Karpas-422 (cell line): Measurements from ENCODE around the gene DPYD. TPM values are rescaled to one million over a fixed set of nuclear protein-coding genes. Genes with fewer than 3 reads are reported as not detected.

Experiments used
- DNase-seq: peaks from one replicate; pipeline ENCODE4 v3.0.0-alpha.2; 2015
- H2AFZ ChIP-seq: fragments of 200-600 bp; sonication (generic); 2 replicates; pipeline ENCODE4 v1.6.1; 2014; ENCODE audit warnings: antibody characterized with exemption, low read length, mixed read lengths
- H3K27ac ChIP-seq: fragments of 200-600 bp; sonication (generic); 2 replicates; pipeline ENCODE4 v1.5.1; 2014; ENCODE audit warnings: mild to moderate bottlenecking, low read length, moderate library complexity
- H3K27me3 ChIP-seq: fragments of 200-600 bp; sonication (generic); 2 replicates; pipeline ENCODE4 v1.6.1; 2014; ENCODE audit warnings: low read length, mixed read lengths
- H3K36me3 ChIP-seq: fragments of 200-600 bp; sonication (generic); 2 replicates; pipeline ENCODE4 v1.6.1; 2014; ENCODE audit warnings: low read length, mixed read lengths; ENCODE audit not compliant: insufficient read depth
- H3K4me1 ChIP-seq: fragments of 200-600 bp; sonication (generic); 2 replicates; pipeline ENCODE4 v1.6.1; 2014; ENCODE audit warnings: mild to moderate bottlenecking, low read length, mixed read lengths
- H3K4me2 ChIP-seq: fragments of 200-600 bp; sonication (generic); 2 replicates; pipeline ENCODE4 v1.6.1; 2014; ENCODE audit warnings: low read length, low read depth, mild to moderate bottlenecking; ENCODE audit not compliant: poor library complexity, severe bottlenecking
- H3K4me3 ChIP-seq: fragments of 200-600 bp; sonication (generic); 2 replicates; pipeline ENCODE4 v1.5.1; 2014; ENCODE audit warnings: mild to moderate bottlenecking, antibody characterized with exemption, low read length, mixed read lengths
- H3K79me2 ChIP-seq: fragments of 200-600 bp; sonication (generic); 2 replicates; pipeline ENCODE4 v1.6.1; 2014; ENCODE audit warnings: mild to moderate bottlenecking, low read length, mixed read lengths
- H3K9ac ChIP-seq: fragments of 200-600 bp; sonication (generic); 2 replicates; pipeline ENCODE4 v1.6.0; 2014; ENCODE audit warnings: low read length
- H3K9me2 ChIP-seq: fragments of 200-600 bp; sonication (generic), shearing (Covaris generic); replicated peaks from 2 replicates; pipeline ENCODE4 v1.6.0; 2014; ENCODE audit warnings: mild to moderate bottlenecking, low read length, moderate library complexity; ENCODE audit not compliant: insufficient read depth
- H3K9me3 ChIP-seq: fragments of 300-700, 200-600 bp; sonication (generic); 2 replicates; pipeline ENCODE4 v1.6.1; 2014; ENCODE audit warnings: low read length, mixed read lengths
- H4K20me1 ChIP-seq: fragments of 200-600 bp; sonication (generic); 2 replicates; pipeline ENCODE4 v1.6.1; 2014; ENCODE audit warnings: mild to moderate bottlenecking, antibody characterized with exemption, low read length, low read depth; ENCODE audit not compliant: insufficient read depth
- total RNA-seq: library from RNA; depleted of rRNA; stranded (reverse); fragments of >200 nt; shearing (Covaris generic); gene quantifications from 2 replicates; pipeline ENCODE4 v1.2.3, GENCODE V29; 2014; ENCODE audit warnings: low replicate concordance

The DPYD gene
- total RNA-seq, 1 experiment from 2014 or later: 59.4 TPM

DNA sequence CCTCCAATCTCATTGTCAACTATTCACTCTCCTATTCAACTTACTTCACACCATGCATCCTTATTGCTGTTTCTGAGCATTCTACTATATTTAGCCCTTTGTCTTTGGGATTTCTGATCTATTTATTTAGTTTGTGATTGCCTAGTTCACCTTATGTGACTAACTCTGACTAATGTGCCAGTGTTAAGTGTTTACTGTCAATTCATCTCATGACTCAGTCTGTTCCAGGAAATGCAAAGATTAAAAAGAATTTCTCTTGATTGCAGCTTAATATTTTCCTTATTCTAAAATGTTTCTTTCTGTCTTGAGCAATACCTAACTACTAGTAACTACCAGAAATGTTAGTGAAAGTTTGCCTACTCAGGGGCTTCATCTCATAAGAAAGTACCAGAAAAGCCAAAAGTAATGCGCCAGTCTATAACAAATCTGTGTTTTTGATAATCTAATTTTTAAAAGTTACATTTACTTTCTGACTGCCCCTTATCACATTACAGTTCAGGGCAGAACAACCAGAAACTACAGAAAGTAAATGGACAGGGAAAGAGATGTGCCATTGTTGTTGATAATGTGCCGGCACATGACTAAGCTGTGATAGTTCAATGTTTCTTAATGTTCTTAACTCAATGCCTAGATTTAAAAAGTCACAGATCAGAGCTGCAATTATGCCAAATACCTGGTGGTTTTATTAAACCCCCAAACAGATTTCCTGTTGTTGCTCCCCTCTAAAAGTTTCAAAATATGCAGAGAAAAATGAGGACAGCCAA, 642.8 kb downstream of the DPYD start:
- Histone ChIP-seq H3K27me3 (no peaks in the 10 kb centered on the region), H3K9ac (no peak overlapping the region), H2AFZ (no peak overlapping the region), H3K79me2 (no peaks in the 10 kb centered on the region), H3K27ac (no peak overlapping the region), H3K4me1 (no peaks in the 10 kb centered on the region), H3K36me3 (no peaks in the 10 kb centered on the region), H3K9me2 (no peaks in the 10 kb centered on the region), H3K9me3 (no peaks in the 10 kb centered on the region), H3K4me3 (no peak overlapping the region), H3K4me2 (no peak overlapping the region), H4K20me1 (no peaks in the 10 kb centered on the region)
- no peak for DNase-seq

DNA sequence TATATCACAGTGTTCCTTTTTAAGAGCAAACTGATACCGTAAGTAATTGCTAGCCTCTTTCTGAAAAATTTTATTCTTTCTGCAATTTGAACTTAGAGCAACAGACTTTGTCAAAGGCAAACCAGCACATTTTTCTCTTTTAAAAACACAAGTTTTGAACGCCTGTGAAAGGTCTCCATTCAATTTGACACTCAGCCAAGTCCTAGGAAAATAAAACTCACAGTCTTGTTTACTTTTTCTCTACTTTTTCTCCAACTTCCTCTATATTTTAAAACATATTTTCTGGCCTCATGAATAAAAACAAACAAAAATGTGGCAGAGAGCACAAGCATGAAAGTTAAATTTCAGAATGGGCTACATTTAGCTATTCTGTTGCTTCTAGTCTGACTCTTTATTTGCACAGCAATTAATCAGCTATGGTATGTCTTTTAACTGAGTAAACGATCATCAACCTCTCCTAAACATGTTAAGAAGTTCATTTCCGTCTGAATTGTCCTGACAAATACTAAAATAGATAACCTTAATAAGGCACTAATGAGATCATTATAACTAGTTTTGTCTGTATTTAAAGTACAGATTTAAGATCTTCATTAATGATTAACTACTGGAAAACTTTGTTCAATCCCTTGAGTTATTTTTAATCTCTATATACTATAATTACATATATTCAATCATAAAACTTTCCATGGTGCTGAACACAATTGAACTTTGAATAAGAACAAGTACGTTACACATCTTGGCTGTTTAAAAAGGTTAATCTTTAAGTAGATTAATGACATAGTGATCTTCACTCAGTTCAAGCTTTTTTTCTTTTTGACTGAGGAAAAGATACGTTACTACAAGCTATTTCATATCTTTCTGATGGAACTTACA, 648.7 kb downstream of the DPYD start:
- Histone ChIP-seq H3K79me2 (no peaks in the 10 kb centered on the region), H3K9me2 (no peaks in the 10 kb centered on the region), H4K20me1 (no peaks in the 10 kb centered on the region), H3K27me3 (no peaks in the 10 kb centered on the region), H3K4me3 (no peak overlapping the region), H2AFZ (no peak overlapping the region), H3K36me3 (no peaks in the 10 kb centered on the region), H3K4me2 (no peak overlapping the region), H3K9me3 (no peaks in the 10 kb centered on the region), H3K27ac (no peak overlapping the region), H3K9ac (no peak overlapping the region), H3K4me1 (peaks cover 8% of the 10 kb centered on the region; the same call in 1 of the 2 replicates)
- DNase-seq: no peak

DNA sequence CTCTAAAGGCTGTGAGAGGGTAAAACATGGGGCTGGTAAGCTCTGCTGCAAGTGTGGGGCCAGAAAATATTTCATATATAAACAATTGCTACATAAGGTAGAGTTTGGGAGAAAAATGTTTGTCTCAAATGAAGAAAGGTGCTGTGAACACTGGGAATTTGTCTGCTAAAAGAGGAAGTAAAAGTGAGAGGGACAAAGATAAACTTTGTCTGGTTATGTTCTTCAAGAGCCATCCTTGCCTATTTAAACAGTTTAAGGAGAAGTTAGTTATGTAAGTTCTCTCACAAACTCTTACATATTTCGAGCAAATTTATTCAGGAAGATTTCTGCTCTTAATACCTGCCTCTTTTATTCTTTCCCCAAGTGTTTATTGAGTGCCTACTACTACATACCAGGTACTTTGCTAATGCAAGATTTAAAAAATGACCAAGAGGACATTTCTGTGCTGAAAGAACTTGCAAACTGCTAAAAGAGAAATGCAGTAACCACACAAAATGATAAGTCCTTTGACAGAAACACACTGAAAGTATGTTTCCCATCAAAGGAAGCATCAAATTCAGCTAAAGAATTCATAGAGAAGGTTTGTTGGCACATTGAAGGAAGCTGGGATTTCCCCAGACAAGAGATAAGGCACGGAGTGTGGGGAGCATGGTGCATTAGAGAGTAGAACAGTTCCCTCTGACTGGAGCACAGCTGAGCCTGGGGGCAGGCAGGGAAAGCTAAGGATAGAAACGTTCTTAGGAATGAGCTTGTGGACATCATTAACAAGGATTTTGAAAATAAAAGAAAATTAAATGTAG, 650.1 kb downstream of the DPYD start:
- Histone ChIP-seq H3K79me2 (no peaks in the 10 kb centered on the region), H3K4me3 (no peak overlapping the region), H3K27me3 (no peaks in the 10 kb centered on the region), H2AFZ (no peak overlapping the region), H3K9me3 (no peaks in the 10 kb centered on the region), H3K4me2 (no peak overlapping the region), H3K9me2 (no peaks in the 10 kb centered on the region), H3K9ac (no peak overlapping the region), H3K4me1 (peaks cover 8% of the 10 kb centered on the region; the same call in 1 of the 2 replicates), H3K36me3 (no peaks in the 10 kb centered on the region), H3K27ac (no peak overlapping the region), H4K20me1 (no peaks in the 10 kb centered on the region)
- no peak for DNase-seq

DNA sequence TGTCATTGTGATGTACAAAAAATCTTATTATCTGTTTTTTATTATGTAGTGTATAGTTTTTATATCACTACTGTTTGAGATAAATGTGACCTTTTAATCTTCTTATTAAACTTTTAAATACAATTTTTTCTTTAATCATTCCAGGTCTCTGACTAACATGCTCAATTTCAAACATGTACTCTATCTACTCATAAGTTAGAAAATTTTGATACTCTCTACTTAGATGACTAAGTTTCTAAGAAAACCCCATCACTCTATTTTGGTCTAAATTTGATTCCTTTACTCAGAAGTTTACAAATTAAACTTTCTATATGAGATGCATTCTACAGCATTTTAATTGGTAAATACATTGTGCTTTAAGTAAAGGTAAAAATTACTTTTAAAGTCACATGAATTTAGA, 655.2 kb downstream of the DPYD start:
- H3K9me3 ChIP-seq: no peaks in the 10 kb centered on the region
- H3K36me3 ChIP-seq: no peaks in the 10 kb centered on the region

DNA sequence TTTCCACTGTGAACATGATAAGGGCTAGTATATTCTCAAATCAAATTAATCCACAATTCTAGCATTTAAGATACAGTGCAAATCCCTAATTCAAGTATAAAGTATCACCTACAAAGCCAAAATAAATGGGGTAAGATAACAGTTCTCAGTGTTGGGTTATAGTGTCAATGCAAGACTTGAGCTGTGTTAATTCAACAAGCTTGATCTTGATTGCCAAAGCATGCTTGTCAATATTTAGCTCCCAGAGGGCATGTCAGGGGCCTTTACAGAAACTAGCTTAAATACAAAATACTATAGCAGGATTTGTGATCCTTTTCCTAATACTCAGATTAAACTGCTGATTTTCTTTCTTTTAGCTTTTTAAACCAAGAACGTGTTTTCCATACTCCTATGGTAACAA, 658.0 kb downstream of the DPYD start:
- Histone ChIP-seq H3K4me3 (no peak overlapping the region), H3K36me3 (no peaks in the 10 kb centered on the region), H3K9me2 (no peaks in the 10 kb centered on the region), H4K20me1 (no peaks in the 10 kb centered on the region), H2AFZ (no peak overlapping the region), H3K27ac (no peak overlapping the region), H3K4me2 (no peak overlapping the region), H3K9me3 (no peaks in the 10 kb centered on the region), H3K79me2 (no peaks in the 10 kb centered on the region), H3K27me3 (no peaks in the 10 kb centered on the region), H3K4me1 (no peaks in the 10 kb centered on the region), H3K9ac (no peak overlapping the region)
- no peak for DNase-seq

More for the DNA sequence above, 655.2 kb downstream of the DPYD start:
- H4K20me1 ChIP-seq: no peaks in the 10 kb centered on the region
- no peak overlapping the region for H3K27ac ChIP-seq
- no peak for DNase-seq
- no peaks in the 10 kb centered on the region for H3K27me3 ChIP-seq
- H3K4me1 ChIP-seq: no peaks in the 10 kb centered on the region
- H3K79me2 ChIP-seq: no peaks in the 10 kb centered on the region
- no peak overlapping the region for H3K9ac ChIP-seq
- H3K4me3 ChIP-seq: no peak overlapping the region
- no peaks in the 10 kb centered on the region for H3K9me2 ChIP-seq
- no peak overlapping the region for H2AFZ ChIP-seq
- no peak overlapping the region for H3K4me2 ChIP-seq

DNA sequence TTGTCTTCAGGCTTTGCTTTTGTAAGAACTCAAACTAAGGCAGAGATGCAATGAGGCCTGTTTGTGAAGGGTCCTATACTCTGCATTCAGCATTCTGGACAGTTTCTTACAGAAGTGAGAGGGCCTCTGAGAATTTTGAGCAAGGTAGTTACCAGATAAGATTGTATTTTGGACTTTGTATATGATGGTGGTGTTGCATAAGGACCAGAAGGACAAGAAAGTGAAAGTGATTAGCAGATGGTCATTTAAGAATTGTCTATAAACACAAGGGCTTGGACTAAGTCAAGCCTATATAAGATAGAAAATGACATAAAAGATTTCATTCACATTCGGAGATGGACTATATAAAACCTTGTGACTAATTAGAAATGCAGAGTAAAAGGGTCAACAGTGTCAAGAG, 662.2 kb downstream of the DPYD start:
- no peak overlapping the region for H3K9ac ChIP-seq
- H4K20me1 ChIP-seq: no peaks in the 10 kb centered on the region
- no peak overlapping the region for H3K4me2 ChIP-seq
- no peaks in the 10 kb centered on the region for H3K4me1 ChIP-seq
- H3K9me2 ChIP-seq: no peaks in the 10 kb centered on the region
- no peak overlapping the region for H3K27ac ChIP-seq
- H2AFZ ChIP-seq: no peak overlapping the region
- no peaks in the 10 kb centered on the region for H3K36me3 ChIP-seq
- no peak overlapping the region for H3K4me3 ChIP-seq
- no peaks in the 10 kb centered on the region for H3K79me2 ChIP-seq
- no peaks in the 10 kb centered on the region for H3K9me3 ChIP-seq
- no peaks in the 10 kb centered on the region for H3K27me3 ChIP-seq
- no peak for DNase-seq

DNA sequence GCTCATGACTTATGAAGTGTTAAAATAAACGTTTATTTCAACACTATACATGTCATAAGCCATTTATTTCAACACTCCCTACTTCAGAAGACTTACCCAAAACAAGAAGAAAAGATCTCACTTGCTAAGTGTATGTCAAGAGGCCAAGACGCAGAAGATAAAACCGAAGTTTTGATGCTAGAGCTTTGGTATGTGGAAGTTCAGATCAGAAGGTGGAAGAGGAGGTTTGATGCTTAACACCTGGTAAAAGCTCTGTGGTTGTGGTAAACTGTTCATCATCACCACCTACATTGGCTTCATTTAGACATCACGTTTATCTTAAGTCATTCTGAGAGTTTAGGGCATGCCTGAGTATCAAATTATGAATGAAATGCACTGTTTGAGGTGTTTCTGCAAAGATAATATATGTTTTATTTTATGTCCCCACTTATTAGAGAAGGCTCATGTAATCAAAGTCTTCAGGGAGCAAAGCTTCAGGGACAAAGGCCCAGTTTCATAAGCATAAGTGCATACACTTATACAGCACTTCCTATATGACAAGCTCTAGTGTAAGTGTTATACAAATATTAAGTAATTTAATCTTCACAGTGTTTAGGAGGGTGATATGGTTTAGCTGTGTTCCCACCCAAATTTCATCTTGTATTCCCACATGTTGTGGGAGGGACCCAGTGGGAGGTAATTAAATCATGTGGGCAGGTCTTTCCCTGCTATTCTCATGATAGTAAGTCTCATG, 665.9 kb downstream of the DPYD start:
- Histone ChIP-seq H3K4me3 (no peak overlapping the region), H3K36me3 (no peaks in the 10 kb centered on the region), H3K9me3 (no peaks in the 10 kb centered on the region), H4K20me1 (no peaks in the 10 kb centered on the region), H3K9ac (no peak overlapping the region), H3K79me2 (no peaks in the 10 kb centered on the region), H3K27me3 (no peaks in the 10 kb centered on the region), H2AFZ (no peak overlapping the region), H3K27ac (no peak overlapping the region), H3K4me1 (no peaks in the 10 kb centered on the region), H3K9me2 (no peaks in the 10 kb centered on the region), H3K4me2 (no peak overlapping the region)
- no peak for DNase-seq
